ENCODE results near the gene FBLN2.

DNA sequence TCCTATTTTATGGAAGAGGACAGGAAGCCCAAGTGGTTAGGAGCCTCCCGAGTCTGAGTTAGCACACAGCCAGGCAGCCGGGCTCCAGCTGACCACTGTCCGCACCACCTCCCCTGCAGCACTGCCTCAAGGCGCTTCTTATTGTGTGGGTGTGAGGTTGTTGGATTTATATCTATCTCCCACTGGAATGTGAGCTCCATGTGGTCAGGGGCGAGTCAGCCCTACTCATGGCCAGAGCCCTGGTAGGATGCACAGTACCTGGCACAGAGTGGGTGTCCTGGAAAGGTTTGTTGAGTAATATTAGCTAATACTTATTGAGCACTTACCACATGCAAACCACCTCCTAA is 9.7 kb upstream of the FBLN2 start:
- no peak for TF ChIP-seq EZH2 (IDR thresholded peaks at IDR 0.05; ENCODE audit: low read length)
- TF ChIP-seq, protein P1, sequence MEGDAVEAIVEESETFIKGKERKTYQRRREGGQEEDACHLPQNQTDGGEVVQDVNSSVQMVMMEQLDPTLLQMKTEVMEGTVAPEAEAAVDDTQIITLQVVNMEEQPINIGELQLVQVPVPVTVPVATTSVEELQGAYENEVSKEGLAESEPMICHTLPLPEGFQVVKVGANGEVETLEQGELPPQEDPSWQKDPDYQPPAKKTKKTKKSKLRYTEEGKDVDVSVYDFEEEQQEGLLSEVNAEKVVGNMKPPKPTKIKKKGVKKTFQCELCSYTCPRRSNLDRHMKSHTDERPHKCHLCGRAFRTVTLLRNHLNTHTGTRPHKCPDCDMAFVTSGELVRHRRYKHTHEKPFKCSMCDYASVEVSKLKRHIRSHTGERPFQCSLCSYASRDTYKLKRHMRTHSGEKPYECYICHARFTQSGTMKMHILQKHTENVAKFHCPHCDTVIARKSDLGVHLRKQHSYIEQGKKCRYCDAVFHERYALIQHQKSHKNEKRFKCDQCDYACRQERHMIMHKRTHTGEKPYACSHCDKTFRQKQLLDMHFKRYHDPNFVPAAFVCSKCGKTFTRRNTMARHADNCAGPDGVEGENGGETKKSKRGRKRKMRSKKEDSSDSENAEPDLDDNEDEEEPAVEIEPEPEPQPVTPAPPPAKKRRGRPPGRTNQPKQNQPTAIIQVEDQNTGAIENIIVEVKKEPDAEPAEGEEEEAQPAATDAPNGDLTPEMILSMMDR (optimal IDR thresholded peaks at IDR 0.05 in 1 of 3, IDR thresholded peaks at IDR 0.05 in 1 of 3, conservative IDR thresholded peaks at IDR 0.05 in 1 of 3; ENCODE audit: extremely low read depth in 1 of 3, insufficient read depth in 2 of 3, low read length in 3 of 3), result no peak

Data from keratinocyte (primary cell).